Keratinocyte (primary cell): ENCODE data around the gene DDX41.

Experiments used
- EZH2 ChIP-seq: IDR thresholded peaks from one replicate; pipeline ENCODE4 v1.6.1; 2012; ENCODE audit warnings: inconsistent platforms, mild to moderate bottlenecking, low read length, moderate library complexity
- TF ChIP-seq, protein P1 (sequence below), 3 experiments: IDR thresholded peaks in 1 of 3; conservative IDR thresholded peaks in 1 of 3; optimal IDR thresholded peaks in 1 of 3; 2 replicates in 2 of 3; 3 replicates in 1 of 3; pipeline versions ENCODE3 to v1.5.1; 2011; ENCODE audit warnings: low read length in 3 of 3, mild to moderate bottlenecking in 3 of 3, moderate library complexity in 2 of 3, control low read depth in 1 of 3, inconsistent platforms in 1 of 3; ENCODE audit not compliant: insufficient read depth in 2 of 3; ENCODE audit errors: extremely low read depth in 1 of 3

DNA sequence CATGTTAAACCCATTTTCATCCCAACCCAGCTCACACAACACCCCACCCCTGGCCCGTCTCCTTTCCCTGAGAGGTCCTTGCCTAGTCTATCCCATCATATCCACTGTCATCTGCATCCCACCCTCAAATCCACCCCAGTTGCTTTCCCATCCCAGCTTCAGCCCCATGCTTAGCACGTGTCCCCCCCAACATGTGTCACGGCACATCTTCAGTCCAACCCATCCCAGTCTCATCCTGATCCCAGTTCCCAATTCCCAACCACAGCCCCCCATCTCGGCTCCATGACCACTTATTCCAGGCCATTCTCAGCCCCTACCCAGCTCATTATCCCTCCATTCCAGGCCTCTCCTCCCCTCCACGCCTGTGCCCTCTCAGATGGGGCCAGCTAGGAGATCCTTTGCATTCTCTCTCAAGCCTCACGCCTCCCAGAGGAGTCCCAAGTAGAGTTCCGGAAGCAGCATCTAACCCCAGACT lies 42.7 kb downstream of the DDX41 start:
- TF ChIP-seq, protein P1, sequence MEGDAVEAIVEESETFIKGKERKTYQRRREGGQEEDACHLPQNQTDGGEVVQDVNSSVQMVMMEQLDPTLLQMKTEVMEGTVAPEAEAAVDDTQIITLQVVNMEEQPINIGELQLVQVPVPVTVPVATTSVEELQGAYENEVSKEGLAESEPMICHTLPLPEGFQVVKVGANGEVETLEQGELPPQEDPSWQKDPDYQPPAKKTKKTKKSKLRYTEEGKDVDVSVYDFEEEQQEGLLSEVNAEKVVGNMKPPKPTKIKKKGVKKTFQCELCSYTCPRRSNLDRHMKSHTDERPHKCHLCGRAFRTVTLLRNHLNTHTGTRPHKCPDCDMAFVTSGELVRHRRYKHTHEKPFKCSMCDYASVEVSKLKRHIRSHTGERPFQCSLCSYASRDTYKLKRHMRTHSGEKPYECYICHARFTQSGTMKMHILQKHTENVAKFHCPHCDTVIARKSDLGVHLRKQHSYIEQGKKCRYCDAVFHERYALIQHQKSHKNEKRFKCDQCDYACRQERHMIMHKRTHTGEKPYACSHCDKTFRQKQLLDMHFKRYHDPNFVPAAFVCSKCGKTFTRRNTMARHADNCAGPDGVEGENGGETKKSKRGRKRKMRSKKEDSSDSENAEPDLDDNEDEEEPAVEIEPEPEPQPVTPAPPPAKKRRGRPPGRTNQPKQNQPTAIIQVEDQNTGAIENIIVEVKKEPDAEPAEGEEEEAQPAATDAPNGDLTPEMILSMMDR (optimal IDR thresholded peaks at IDR 0.05 in 1 of 3, IDR thresholded peaks at IDR 0.05 in 1 of 3, conservative IDR thresholded peaks at IDR 0.05 in 1 of 3; ENCODE audit: extremely low read depth in 1 of 3, insufficient read depth in 2 of 3, low read length in 3 of 3), result no peak
- no peak for TF ChIP-seq EZH2
